HG03025 (cell line): Measurements from ENCODE around the gene SYNDIG1.

Experiments
- ATAC-seq: cut with Tn5 transposase; IDR thresholded peaks from one replicate; pipeline ENCODE4 v1.9.1; 2021; ENCODE audit warnings: mild to moderate bottlenecking, moderate library complexity; ENCODE audit not compliant: unreplicated experiment, low FRiP score

SYNDIG1 gene

GRCh38 chr20:24627291-24627690, 157.9 kb downstream of the SYNDIG1 start:
- no peak for ATAC-seq

DNA sequence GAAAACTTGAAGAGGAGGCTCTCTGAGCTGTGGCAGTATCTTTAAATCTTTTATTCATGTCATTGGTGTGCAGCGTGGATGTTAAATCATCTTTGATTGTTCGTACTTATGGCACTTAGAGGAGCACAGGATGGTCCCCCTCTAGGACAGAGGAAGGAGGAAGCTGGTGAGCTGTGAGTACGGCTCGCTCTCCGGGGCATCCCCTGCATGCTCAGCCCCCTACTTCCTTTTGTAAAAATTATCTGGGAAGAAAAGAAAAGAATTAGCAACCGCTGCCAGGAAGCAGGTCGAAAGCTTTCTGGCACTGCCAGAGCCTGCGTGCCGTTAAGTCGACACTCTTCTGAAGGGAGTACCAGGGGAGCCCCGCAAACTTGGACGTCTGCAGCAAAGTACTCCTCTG, 158.5 kb downstream of the SYNDIG1 start:
- no peak for ATAC-seq

DNA sequence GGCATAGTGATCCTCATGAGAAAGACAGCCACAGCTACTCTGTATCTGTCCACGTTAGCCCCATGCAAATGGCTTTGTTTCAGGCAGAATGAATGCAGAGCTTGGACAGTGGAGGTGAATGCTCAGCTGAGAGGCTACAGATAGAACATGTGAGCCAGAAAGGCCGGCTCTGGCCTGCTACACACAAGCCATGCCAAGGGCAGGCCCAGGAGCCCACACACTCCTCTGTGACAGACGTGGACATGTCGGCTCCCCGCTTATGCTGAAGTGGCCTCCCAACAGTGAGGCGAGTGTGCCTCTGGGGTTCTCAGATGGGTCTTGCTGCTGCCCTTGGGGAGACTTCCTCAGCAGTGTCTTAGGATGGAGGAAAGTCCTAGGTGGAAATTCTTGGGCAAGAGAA, 159.6 kb downstream of the SYNDIG1 start:
- ATAC-seq: no peak

GRCh38 chr20:24629668-24630067, 160.2 kb downstream of the SYNDIG1 start:
- ATAC-seq: no peak

- ATAC-seq: no peak
Observed at GRCh38 chr20:24630486-24631172, 161.2 kb downstream of the SYNDIG1 start.

GRCh38 chr20:24631173-24631505, 161.7 kb downstream of the SYNDIG1 start:
- ATAC-seq: no peak

DNA sequence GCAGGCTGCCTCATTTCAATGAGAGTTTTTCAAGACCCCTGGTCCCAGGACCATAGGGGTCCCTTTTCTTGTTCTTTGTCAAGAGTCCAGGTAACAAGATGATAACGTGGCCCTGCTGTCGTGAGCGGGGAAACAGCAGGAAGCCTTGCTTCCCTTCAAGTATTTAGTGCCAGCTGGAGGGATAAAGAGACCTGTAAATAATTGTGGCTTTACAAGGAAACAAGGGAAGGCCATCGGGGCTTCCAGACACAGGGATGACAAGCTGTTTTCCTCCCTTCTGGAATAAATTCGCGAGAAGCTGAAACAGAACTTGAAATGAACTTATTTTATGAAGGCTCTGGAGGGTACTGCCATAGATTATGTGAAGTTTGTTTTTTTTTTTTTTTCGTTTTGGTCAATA, 163.2 kb downstream of the SYNDIG1 start:
- no peak for ATAC-seq

DNA sequence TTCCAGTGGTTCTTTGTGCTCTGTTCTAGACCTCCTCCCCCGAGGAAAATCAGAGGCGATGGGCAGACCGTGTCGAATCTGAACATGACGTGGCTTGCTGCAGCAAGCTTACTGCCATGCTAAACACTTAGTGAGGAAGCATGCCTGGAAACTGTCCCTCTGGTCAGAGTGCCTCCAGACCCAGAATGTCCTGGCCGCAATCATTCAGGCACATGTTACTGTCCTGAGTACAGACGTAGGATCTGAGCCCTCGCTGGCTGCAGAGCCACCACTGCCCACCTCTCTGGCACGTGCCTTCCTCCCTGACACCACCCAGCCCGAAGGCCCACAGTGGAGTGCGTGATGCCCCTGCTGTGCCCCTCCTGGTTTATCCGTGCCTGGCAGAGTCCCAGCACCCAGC, 163.6 kb downstream of the SYNDIG1 start:
- ATAC-seq: no peak

- no peak for ATAC-seq
Observed at GRCh38 chr20:24633521-24633920, 164.1 kb downstream of the SYNDIG1 start.

DNA sequence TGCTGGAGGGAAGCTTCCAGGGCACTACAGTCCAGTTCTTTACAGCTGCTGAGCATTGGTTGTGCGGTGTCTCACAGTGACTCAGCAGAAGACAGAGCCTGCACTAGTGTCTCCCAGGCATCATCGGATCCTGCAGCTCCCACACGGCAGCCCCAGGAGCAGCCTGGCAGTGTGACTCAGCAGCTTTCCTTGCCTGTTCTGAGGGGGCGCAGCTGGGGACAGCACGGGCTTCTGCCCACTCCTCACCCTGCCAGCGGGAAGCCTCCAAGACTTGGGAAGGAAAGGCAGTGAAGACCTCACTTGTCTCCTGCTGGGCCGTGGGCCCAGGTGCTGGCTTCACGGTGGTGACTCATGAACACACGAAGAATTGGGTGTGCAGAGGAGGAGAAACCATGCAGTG, 165.4 kb downstream of the SYNDIG1 start:
- ATAC-seq: no peak

DNA sequence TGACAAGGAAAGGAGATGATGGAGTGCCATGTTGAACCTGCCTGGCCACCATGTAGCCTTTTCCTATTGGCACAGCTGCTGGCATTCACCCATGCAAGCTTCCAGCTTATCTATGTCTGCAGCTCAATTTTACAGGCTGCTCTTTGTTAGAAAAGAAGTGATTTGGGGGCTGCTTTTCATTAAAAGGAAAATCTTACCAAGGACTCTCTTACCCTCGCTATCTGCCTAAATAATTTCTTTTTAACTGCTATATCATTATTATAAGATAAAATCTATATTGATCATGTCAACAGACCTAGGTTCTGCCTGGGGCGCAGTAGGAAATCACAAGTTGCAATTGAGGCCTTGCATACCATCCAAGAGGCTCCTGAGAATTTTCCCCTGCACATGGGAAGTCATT, 167.2 kb downstream of the SYNDIG1 start:
- no peak for ATAC-seq

DNA sequence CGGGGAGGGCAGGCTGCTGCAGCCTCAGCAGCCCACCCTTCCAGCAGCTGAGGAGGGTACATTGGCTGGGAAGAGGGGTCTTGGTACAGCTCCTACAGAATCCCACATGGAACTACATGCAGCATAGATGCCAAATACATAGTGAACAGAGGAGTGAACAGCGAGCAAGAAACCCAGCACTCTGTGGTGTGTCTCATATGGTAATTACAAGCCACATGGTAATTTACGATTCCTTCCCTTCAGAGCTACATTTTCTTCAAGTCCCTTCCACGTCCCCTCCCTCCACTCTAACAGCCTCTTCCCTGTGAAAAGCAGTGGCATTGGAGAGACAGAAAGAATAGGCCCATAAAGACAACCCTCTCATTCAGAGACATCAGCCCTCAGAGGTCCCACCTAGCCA, 167.7 kb downstream of the SYNDIG1 start:
- no peak for ATAC-seq

GRCh38 chr20:24637941-24638340, 168.5 kb downstream of the SYNDIG1 start:
- no peak for ATAC-seq

DNA sequence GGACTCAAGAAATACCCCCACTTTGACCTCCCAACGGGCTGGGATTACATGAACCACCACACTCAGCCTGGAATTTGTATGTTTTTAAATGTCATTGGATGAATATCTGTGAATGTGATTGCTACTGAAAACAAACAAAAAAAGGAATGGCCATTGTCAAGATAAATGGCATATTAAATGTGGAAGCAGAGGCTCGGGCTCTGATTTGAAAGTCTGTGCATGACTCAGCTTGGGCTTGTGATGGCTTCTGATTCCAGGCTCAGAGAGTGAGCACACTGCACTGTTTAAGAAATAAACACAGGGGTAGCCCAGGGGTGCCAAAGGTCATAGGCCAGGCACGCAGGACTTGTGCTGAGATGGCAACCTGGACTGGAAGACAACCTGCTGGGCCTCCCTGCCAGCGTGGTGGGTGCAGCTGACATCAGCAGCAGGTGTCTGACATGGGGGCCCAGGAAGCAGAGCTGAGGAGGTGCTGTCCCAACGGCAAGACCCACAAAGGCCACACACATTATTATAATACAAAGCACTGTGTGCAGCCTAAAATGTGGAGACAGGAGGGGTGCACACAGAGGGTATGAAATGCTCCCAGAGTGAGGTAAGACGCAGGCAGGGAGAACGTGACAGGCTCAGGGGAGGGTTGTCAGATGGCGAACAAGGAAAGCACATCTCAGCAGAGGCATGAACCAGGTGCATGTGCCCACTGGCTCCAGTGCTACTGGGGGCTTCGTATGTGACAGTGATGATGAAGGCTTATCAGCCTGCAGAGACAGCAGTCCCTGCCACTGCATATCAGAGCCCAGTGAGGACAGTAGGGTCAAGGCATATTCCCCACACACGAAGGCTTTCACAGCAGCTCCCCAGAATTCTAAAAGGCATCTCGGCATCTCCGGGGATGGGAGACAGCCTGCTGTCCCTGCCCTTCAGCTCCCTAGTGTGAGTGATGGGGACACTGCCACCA, 169.4 kb downstream of the SYNDIG1 start:
- ATAC-seq: no peak

DNA sequence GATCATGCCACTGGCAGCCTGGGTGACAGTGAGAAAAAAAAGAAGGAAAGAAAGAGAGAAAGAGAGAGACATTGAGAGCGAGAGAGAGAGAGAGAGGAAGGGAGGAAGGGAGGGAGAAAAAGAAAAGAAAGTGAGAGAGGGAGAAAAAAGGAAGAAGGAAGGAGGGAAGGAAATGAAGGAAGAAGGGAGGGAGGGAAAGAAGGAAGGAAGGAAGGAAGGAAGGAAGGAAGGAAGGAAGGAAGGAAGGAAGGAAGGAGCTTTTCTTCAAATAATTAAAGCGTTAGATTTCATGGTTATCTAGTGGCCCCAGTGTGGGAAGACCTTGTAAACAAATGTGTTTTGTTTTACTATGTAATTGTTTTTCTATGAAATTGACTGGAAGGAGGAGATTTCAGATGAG, 170.8 kb downstream of the SYNDIG1 start:
- no peak for ATAC-seq

- ATAC-seq: no peak
Observed at GRCh38 chr20:24640686-24641085, 171.3 kb downstream of the SYNDIG1 start.

DNA sequence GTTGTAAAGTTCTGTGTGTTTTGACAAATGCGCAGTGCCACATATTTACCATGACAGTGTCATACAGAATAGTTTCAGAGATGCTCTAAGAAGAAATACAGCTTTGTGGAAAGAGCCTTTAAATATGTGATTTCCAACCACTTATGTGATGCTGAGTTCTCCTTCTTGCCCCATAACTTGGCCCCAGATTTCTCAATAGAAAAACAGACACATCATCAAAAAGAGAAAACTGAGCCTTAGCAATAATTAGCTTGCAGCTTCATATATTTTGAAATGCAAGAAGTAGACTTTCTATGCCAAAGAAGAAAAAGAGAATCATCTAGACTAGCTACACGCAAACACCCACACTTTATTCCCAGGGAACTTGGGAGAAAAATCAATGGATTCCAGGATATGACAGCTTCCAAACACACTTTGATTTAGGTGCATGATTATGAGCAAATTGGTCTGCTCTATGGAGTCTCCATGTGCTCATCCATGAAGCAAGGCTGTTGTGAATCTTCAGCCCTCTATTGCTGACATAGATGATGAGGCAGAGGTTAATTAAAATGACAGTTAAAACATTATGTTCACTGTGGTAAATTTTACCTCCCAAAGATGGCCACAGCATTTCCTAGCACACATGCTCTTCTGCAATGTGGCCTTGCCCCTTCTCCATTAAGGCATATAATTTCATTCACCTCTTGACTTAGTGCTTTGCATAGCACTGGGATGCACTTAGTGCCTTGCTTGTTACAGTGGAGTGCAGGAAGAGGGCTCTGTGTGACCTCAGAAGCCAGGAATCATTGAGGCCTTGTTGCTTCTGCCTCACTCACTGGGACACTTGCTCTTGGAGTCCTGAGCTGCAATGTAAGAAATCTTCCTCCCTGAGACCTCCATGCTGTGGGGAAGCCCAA, 174.6 kb downstream of the SYNDIG1 start:
- ATAC-seq: no peak

DNA sequence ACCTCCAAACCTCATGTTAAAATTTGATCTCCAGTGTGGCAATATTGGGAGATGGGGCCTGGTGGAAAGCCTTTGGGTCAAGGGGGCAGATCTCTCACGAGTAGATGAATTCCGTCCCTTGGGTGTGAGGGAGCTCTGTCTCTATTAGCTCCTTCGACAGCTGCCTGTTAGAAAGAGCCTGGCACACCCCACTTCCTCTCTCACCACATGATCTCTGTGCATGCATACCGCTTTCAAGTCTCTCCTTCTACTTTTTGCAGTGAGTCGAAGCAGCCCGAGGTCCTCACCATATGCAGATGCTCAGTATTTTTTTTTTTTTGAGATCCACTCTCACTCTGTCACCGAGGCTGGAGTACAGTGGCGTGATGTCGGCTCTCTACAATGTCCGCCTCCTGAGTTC, 176.9 kb downstream of the SYNDIG1 start:
- ATAC-seq: no peak

DNA sequence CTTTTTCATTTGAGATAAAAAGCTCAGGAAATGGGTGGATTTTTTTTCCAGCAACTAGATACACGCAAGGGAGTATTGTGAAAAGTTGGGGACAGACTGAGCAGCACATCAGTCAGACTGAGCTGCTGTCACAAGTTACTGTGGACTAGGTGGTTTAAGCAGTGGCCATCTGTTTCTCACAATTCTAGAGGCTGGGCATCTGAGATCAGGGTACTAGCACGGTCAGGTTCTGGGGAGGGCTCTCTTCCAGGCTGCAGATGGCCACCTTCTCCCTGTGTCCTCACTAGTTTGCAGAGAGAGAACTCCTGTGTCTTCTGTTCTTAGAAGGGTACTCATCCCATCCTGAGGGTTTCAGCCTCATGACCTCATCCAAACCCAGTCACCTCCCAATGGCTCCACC, 178.3 kb downstream of the SYNDIG1 start:
- no peak for ATAC-seq

GRCh38 chr20:24648481-24648880, 179.1 kb downstream of the SYNDIG1 start:
- no peak for ATAC-seq

- no peak for ATAC-seq
Observed at GRCh38 chr20:24648919-24649318, 179.5 kb downstream of the SYNDIG1 start.
